Karpas-422 (cell line): ENCODE results near the gene MOB2. TPM values are rescaled to one million over a fixed set of nuclear protein-coding genes. Genes with fewer than 3 reads are reported as not detected.
"Not testable (repeated sequence)": the region's sequence is repeated elsewhere in the genome, so short reads cannot be mapped to it uniquely, and the experiment has no call there.

Experiments
- DNase-seq: peaks from one replicate; pipeline ENCODE4 v3.0.0-alpha.2; 2015
- H2AFZ ChIP-seq: fragments of 200-600 bp; sonication (generic); 2 replicates; pipeline ENCODE4 v1.6.1; 2014; ENCODE audit warnings: antibody characterized with exemption, low read length, mixed read lengths
- H3K27ac ChIP-seq: fragments of 200-600 bp; sonication (generic); 2 replicates; pipeline ENCODE4 v1.5.1; 2014; ENCODE audit warnings: mild to moderate bottlenecking, low read length, moderate library complexity
- H3K27me3 ChIP-seq: fragments of 200-600 bp; sonication (generic); 2 replicates; pipeline ENCODE4 v1.6.1; 2014; ENCODE audit warnings: low read length, mixed read lengths
- H3K36me3 ChIP-seq: fragments of 200-600 bp; sonication (generic); 2 replicates; pipeline ENCODE4 v1.6.1; 2014; ENCODE audit warnings: low read length, mixed read lengths; ENCODE audit not compliant: insufficient read depth
- H3K4me1 ChIP-seq: fragments of 200-600 bp; sonication (generic); 2 replicates; pipeline ENCODE4 v1.6.1; 2014; ENCODE audit warnings: mild to moderate bottlenecking, low read length, mixed read lengths
- H3K4me2 ChIP-seq: fragments of 200-600 bp; sonication (generic); 2 replicates; pipeline ENCODE4 v1.6.1; 2014; ENCODE audit warnings: low read length, low read depth, mild to moderate bottlenecking; ENCODE audit not compliant: poor library complexity, severe bottlenecking
- H3K4me3 ChIP-seq: fragments of 200-600 bp; sonication (generic); 2 replicates; pipeline ENCODE4 v1.5.1; 2014; ENCODE audit warnings: mild to moderate bottlenecking, antibody characterized with exemption, low read length, mixed read lengths
- H3K79me2 ChIP-seq: fragments of 200-600 bp; sonication (generic); 2 replicates; pipeline ENCODE4 v1.6.1; 2014; ENCODE audit warnings: mild to moderate bottlenecking, low read length, mixed read lengths
- H3K9ac ChIP-seq: fragments of 200-600 bp; sonication (generic); 2 replicates; pipeline ENCODE4 v1.6.0; 2014; ENCODE audit warnings: low read length
- H3K9me2 ChIP-seq: fragments of 200-600 bp; sonication (generic), shearing (Covaris generic); replicated peaks from 2 replicates; pipeline ENCODE4 v1.6.0; 2014; ENCODE audit warnings: mild to moderate bottlenecking, low read length, moderate library complexity; ENCODE audit not compliant: insufficient read depth
- H3K9me3 ChIP-seq: fragments of 300-700, 200-600 bp; sonication (generic); 2 replicates; pipeline ENCODE4 v1.6.1; 2014; ENCODE audit warnings: low read length, mixed read lengths
- H4K20me1 ChIP-seq: fragments of 200-600 bp; sonication (generic); 2 replicates; pipeline ENCODE4 v1.6.1; 2014; ENCODE audit warnings: mild to moderate bottlenecking, antibody characterized with exemption, low read length, low read depth; ENCODE audit not compliant: insufficient read depth
- total RNA-seq: library from RNA; depleted of rRNA; stranded (reverse); fragments of >200 nt; shearing (Covaris generic); gene quantifications from 2 replicates; pipeline ENCODE4 v1.2.3, GENCODE V29; 2014; ENCODE audit warnings: low replicate concordance

The MOB2 gene
- total RNA-seq, 1 experiment from 2014 or later, result 8.8 TPM

GRCh38 chr11:1435479-1435819, 51.1 kb downstream of the MOB2 start:
- not testable (repeated sequence) for H3K4me3 ChIP-seq, H3K36me3 ChIP-seq, H3K79me2 ChIP-seq, H3K9me3 ChIP-seq, H3K9me2 ChIP-seq, H4K20me1 ChIP-seq, H3K27ac ChIP-seq, H3K4me2 ChIP-seq, DNase-seq, H3K9ac ChIP-seq, H3K4me1 ChIP-seq, H2AFZ ChIP-seq, H3K27me3 ChIP-seq

- no peaks in the 10 kb centered on the region for H3K9me2 ChIP-seq
- H3K4me2 ChIP-seq, result no peak overlapping the region
- no peaks in the 10 kb centered on the region for H3K27me3 ChIP-seq
- no peak for DNase-seq
- H3K36me3 ChIP-seq, result no peaks in the 10 kb centered on the region
- H4K20me1 ChIP-seq, result no peaks in the 10 kb centered on the region
- no peak overlapping the region for H3K9ac ChIP-seq
- no peak overlapping the region for H3K4me3 ChIP-seq
- no peaks in the 10 kb centered on the region for H3K9me3 ChIP-seq
- H2AFZ ChIP-seq, result no peak overlapping the region
- H3K27ac ChIP-seq, result no peak overlapping the region
- no peaks in the 10 kb centered on the region for H3K79me2 ChIP-seq
- H3K4me1 ChIP-seq, result no peaks in the 10 kb centered on the region
These were observed 52.5 kb downstream of the MOB2 start for GRCh38 chr11:1433977-1434640.

- H3K9ac ChIP-seq, result no peak overlapping the region
- no peaks in the 10 kb centered on the region for H3K36me3 ChIP-seq
- H3K79me2 ChIP-seq, result no peaks in the 10 kb centered on the region
- no peak overlapping the region for H2AFZ ChIP-seq
- H4K20me1 ChIP-seq, result no peaks in the 10 kb centered on the region
- no peak for DNase-seq
- H3K4me1 ChIP-seq, result no peaks in the 10 kb centered on the region
- no peaks in the 10 kb centered on the region for H3K27me3 ChIP-seq
- H3K4me3 ChIP-seq, result no peak overlapping the region
- H3K9me3 ChIP-seq, result no peaks in the 10 kb centered on the region
- no peaks in the 10 kb centered on the region for H3K9me2 ChIP-seq
- no peak overlapping the region for H3K4me2 ChIP-seq
- no peak overlapping the region for H3K27ac ChIP-seq
These were observed 53.0 kb downstream of the MOB2 start for GRCh38 chr11:1433568-1433967.

GRCh38 chr11:1428762-1429316, 57.7 kb downstream of the MOB2 start:
- no peaks in the 10 kb centered on the region for H4K20me1 ChIP-seq
- no peaks in the 10 kb centered on the region for H3K9me3 ChIP-seq
- H3K36me3 ChIP-seq, result no peaks in the 10 kb centered on the region
- H2AFZ ChIP-seq, result no peak overlapping the region
- no peaks in the 10 kb centered on the region for H3K4me1 ChIP-seq
- H3K27ac ChIP-seq, result no peak overlapping the region
- DNase-seq, result no peak
- H3K4me2 ChIP-seq, result no peak overlapping the region
- no peaks in the 10 kb centered on the region for H3K79me2 ChIP-seq
- H3K27me3 ChIP-seq, result no peaks in the 10 kb centered on the region
- H3K9me2 ChIP-seq, result no peaks in the 10 kb centered on the region
- H3K9ac ChIP-seq, result no peak overlapping the region
- H3K4me3 ChIP-seq, result no peak overlapping the region

GRCh38 chr11:1425439-1425838, 61.1 kb downstream of the MOB2 start:
- Histone ChIP-seq H3K27me3 (no peaks in the 10 kb centered on the region), H3K9ac (no peak overlapping the region), H3K4me2 (no peak overlapping the region), H3K27ac (no peak overlapping the region), H3K9me2 (no peaks in the 10 kb centered on the region), H3K4me1 (no peaks in the 10 kb centered on the region), H3K36me3 (no peaks in the 10 kb centered on the region), H2AFZ (no peak overlapping the region), H3K4me3 (no peak overlapping the region), H4K20me1 (no peaks in the 10 kb centered on the region), H3K79me2 (no peaks in the 10 kb centered on the region), H3K9me3 (no peaks in the 10 kb centered on the region)
- no peak for DNase-seq

- H3K4me2 ChIP-seq, result no peak overlapping the region
- no peaks in the 10 kb centered on the region for H3K9me3 ChIP-seq
- no peaks in the 10 kb centered on the region for H3K36me3 ChIP-seq
- H4K20me1 ChIP-seq, result no peaks in the 10 kb centered on the region
- H2AFZ ChIP-seq, result no peak overlapping the region
- H3K9ac ChIP-seq, result no peak overlapping the region
- no peaks in the 10 kb centered on the region for H3K27me3 ChIP-seq
- H3K4me1 ChIP-seq, result no peaks in the 10 kb centered on the region
- no peak for DNase-seq
- H3K79me2 ChIP-seq, result no peaks in the 10 kb centered on the region
- no peaks in the 10 kb centered on the region for H3K9me2 ChIP-seq
- no peak overlapping the region for H3K4me3 ChIP-seq
- no peak overlapping the region for H3K27ac ChIP-seq
These were observed 61.6 kb downstream of the MOB2 start for GRCh38 chr11:1425006-1425405.

- H3K36me3 ChIP-seq, H2AFZ ChIP-seq, H3K27ac ChIP-seq, DNase-seq, H3K9me3 ChIP-seq, H3K9ac ChIP-seq, H4K20me1 ChIP-seq, H3K4me1 ChIP-seq, H3K4me2 ChIP-seq, H3K27me3 ChIP-seq, H3K9me2 ChIP-seq, H3K4me3 ChIP-seq, H3K79me2 ChIP-seq: not testable (repeated sequence)
These were observed 63.2 kb downstream of the MOB2 start for GRCh38 chr11:1423406-1423805.

- peaks cover 4% of the 10 kb centered on the region; the same call in 1 of the 2 replicates for H3K9me3 ChIP-seq
These were observed 63.6 kb downstream of the MOB2 start for GRCh38 chr11:1422981-1423380.

More at GRCh38 chr11:1422981-1423380, 63.6 kb downstream of the MOB2 start:
- Histone ChIP-seq H3K9ac (no peak overlapping the region), H3K4me1 (no peaks in the 10 kb centered on the region), H3K79me2 (no peaks in the 10 kb centered on the region), H3K27ac (no peak overlapping the region), H3K9me2 (no peaks in the 10 kb centered on the region), H4K20me1 (no peaks in the 10 kb centered on the region), H2AFZ (no peak overlapping the region), H3K4me3 (no peak overlapping the region), H3K36me3 (no peaks in the 10 kb centered on the region), H3K4me2 (no peak overlapping the region), H3K27me3 (no peaks in the 10 kb centered on the region)
- DNase-seq, result no peak
